ENCODE measurements around the gene SLC6A13. TPM values are rescaled to one million over a fixed set of nuclear protein-coding genes. Genes with fewer than 3 reads are reported as not detected.

The SLC6A13 gene
- polyA plus RNA-seq, 1 donor (not counting 4 experiments of a cell fraction or from before 2014, with no cell fraction given): 0.33 TPM

DNA sequence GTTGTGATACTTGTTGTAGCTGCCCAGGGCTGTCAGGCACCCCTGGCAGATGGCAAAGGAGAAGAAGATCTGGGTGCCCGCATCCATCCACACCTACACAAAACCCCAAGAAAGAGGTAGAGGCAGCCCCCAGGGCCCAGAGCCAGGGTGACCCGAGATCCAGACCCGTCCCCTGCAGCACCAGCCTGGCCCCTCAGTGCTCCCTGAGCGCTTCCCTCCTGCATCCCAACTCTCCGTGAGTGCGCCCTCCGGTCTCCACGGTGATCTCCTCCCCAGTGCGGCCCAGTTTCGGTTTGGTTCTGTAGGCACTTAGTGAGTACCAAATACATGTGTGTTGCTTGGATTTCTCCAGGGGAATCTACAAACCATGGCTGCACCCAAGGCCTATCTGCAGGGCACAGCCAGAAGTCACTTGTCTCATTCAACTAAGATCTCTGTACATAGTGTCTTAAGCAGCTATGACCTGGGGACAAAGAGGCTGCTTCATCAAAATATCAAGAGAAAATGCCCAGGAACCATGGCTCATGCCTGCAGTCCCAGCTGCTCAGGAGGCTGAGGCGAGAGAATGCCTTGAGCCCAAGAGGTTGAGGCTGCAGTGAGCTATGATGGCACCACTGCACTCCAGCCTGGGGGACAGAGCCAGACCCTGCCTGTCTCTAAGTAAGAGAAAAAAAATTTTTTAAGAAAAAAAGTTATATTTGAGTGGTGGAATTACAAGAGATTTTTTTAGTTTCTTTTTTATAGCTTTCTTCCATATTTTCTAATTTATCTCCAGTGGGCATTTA, 64.5 kb downstream of the SLC6A13 start:
- TF ChIP-seq, protein P1, sequence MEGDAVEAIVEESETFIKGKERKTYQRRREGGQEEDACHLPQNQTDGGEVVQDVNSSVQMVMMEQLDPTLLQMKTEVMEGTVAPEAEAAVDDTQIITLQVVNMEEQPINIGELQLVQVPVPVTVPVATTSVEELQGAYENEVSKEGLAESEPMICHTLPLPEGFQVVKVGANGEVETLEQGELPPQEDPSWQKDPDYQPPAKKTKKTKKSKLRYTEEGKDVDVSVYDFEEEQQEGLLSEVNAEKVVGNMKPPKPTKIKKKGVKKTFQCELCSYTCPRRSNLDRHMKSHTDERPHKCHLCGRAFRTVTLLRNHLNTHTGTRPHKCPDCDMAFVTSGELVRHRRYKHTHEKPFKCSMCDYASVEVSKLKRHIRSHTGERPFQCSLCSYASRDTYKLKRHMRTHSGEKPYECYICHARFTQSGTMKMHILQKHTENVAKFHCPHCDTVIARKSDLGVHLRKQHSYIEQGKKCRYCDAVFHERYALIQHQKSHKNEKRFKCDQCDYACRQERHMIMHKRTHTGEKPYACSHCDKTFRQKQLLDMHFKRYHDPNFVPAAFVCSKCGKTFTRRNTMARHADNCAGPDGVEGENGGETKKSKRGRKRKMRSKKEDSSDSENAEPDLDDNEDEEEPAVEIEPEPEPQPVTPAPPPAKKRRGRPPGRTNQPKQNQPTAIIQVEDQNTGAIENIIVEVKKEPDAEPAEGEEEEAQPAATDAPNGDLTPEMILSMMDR (optimal IDR thresholded peaks at IDR 0.05 in 1 of 3, IDR thresholded peaks at IDR 0.05 in 1 of 3, conservative IDR thresholded peaks at IDR 0.05 in 1 of 3; ENCODE audit: extremely low read depth in 1 of 3, insufficient read depth in 2 of 3, low read length in 3 of 3): no peak
- TF ChIP-seq EZH2 (IDR thresholded peaks at IDR 0.05; ENCODE audit: low read length): no peak
- Histone ChIP-seq H2AFZ (ENCODE audit: control insufficient read depth, low read length) (no peak overlapping the region), H3K9me1 (ENCODE audit: control insufficient read depth, extremely low read depth, insufficient read depth, low read length) (no peaks in the 10 kb centered on the region), H3K4me1 (ENCODE audit: control insufficient read depth, extremely low read depth, insufficient read depth, low read length) (no peaks in the 10 kb centered on the region), H3K27me3 (ENCODE audit: control insufficient read depth, extremely low read depth, insufficient read depth, low read length) (peaks cover 40% of the 10 kb centered on the region), H3K27ac (ENCODE audit: control insufficient read depth, insufficient read depth, low read length) (no peak overlapping the region), H3K9ac (ENCODE audit: control insufficient read depth, extremely low read depth, insufficient read depth, low read length) (no peak overlapping the region), H3K4me2 (ENCODE audit: control insufficient read depth, extremely low read depth, insufficient read depth, low read depth, low read length) (no peak overlapping the region), H4K20me1 (ENCODE audit: control insufficient read depth, extremely low read depth, insufficient read depth, low read length) (no peaks in the 10 kb centered on the region), H3K36me3 (ENCODE audit: control insufficient read depth in 2 of 2, extremely low read depth in 1 of 2, insufficient read depth in 2 of 2, low read length in 2 of 2) (no peaks in the 10 kb centered on the region), H3K79me2 (ENCODE audit: control insufficient read depth, insufficient read depth, low read length) (no peaks in the 10 kb centered on the region), H3K4me3 (ENCODE audit: control insufficient read depth in 2 of 3, extremely low read depth in 1 of 3, insufficient read depth in 2 of 3, low read depth in 1 of 3, low read length in 3 of 3) (no peak overlapping the region), H3K9me3 (ENCODE audit: control insufficient read depth, low read depth, low read length) (no peaks in the 10 kb centered on the region)
- no peak for DNase-seq (ENCODE audit: low read depth, low spot score)
- FAIRE-seq: no peak
- dilution Hi-C loops (cut with MboI; ENCODE audit: extremely low pct_ligation_motif_present, low sequenced_read_pairs): no loop called here

DNA sequence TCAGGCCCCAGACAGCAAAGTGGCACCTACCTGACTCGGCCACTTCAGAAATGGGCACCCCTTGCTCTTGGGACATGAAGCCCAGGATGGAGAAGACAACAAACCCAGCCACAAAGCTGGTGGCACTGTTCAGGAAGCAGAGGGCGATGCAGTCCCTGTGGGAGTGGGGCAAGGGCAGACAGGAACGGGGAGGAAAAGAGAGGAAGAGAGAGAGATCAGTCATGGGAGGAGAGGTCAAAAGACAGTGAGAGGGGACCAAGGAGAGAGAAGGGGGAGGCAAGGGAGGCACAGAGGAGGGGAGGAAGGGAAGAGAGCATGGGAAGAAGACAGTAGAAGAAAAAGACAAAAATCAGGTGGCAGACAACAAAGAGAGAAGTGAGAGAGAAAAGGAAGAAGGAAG, 65.3 kb downstream of the SLC6A13 start:
- no peaks in the 10 kb centered on the region for H3K9me1 ChIP-seq (ENCODE audit: control insufficient read depth, extremely low read depth, insufficient read depth, low read length)
- no peak overlapping the region for H3K9ac ChIP-seq (ENCODE audit: control insufficient read depth, extremely low read depth, insufficient read depth, low read length)
- no peaks in the 10 kb centered on the region for H4K20me1 ChIP-seq (ENCODE audit: control insufficient read depth, extremely low read depth, insufficient read depth, low read length)
- H3K9me3 ChIP-seq (ENCODE audit: control insufficient read depth, low read depth, low read length): no peaks in the 10 kb centered on the region
- DNase-seq (ENCODE audit: low read depth, low spot score) (no peak), FAIRE-seq (no peak)
- no peak overlapping the region for H2AFZ ChIP-seq (ENCODE audit: control insufficient read depth, low read length)
- no peak for TF ChIP-seq EZH2 (IDR thresholded peaks at IDR 0.05; ENCODE audit: low read length)
- TF ChIP-seq, protein P1 (optimal IDR thresholded peaks at IDR 0.05 in 1 of 3, IDR thresholded peaks at IDR 0.05 in 1 of 3, conservative IDR thresholded peaks at IDR 0.05 in 1 of 3; ENCODE audit: extremely low read depth in 1 of 3, insufficient read depth in 2 of 3, low read length in 3 of 3): no peak
- dilution Hi-C loops (cut with MboI; ENCODE audit: extremely low pct_ligation_motif_present, low sequenced_read_pairs): no loop called here
- no peaks in the 10 kb centered on the region for H3K4me1 ChIP-seq (ENCODE audit: control insufficient read depth, extremely low read depth, insufficient read depth, low read length)
- peaks cover 32% of the 10 kb centered on the region for H3K27me3 ChIP-seq (ENCODE audit: control insufficient read depth, extremely low read depth, insufficient read depth, low read length)
- H3K4me3 ChIP-seq (ENCODE audit: control insufficient read depth in 2 of 3, extremely low read depth in 1 of 3, insufficient read depth in 2 of 3, low read depth in 1 of 3, low read length in 3 of 3): no peak overlapping the region
- H3K27ac ChIP-seq (ENCODE audit: control insufficient read depth, insufficient read depth, low read length): no peak overlapping the region
- no peak overlapping the region for H3K4me2 ChIP-seq (ENCODE audit: control insufficient read depth, extremely low read depth, insufficient read depth, low read depth, low read length)
- no peaks in the 10 kb centered on the region for H3K36me3 ChIP-seq (ENCODE audit: control insufficient read depth in 2 of 2, extremely low read depth in 1 of 2, insufficient read depth in 2 of 2, low read length in 2 of 2)
- no peaks in the 10 kb centered on the region for H3K79me2 ChIP-seq (ENCODE audit: control insufficient read depth, insufficient read depth, low read length)

All from keratinocyte (primary cell).